Neural progenitor cell (in vitro differentiated cells): Measurements from ENCODE around the gene MOV10L1.

Source experiments
- CTCF ChIP-seq: fragments of 200-600 bp; sonication (generic); IDR thresholded peaks from 2 replicates; pipeline ENCODE4 v1.5.1; 2017; ENCODE audit warnings: antibody characterized with exemption, mild to moderate bottlenecking
- EZH2 ChIP-seq: fragments of 200-600 bp; sonication (generic); IDR thresholded peaks from 2 replicates; pipeline ENCODE4 v1.6.1; 2017; ENCODE audit warnings: antibody characterized with exemption, mild to moderate bottlenecking, moderate library complexity
- EZH2phosphoT487 ChIP-seq: fragments of 200-600 bp; sonication (generic); IDR thresholded peaks from 2 replicates; pipeline ENCODE4 v1.6.1; 2017; ENCODE audit warnings: antibody characterized with exemption

GRCh38 chr22:50162391-50162956 lies 72.7 kb downstream of the MOV10L1 start:
- TF ChIP-seq EZH2 (no peak), CTCF (no peak), EZH2phosphoT487 (no peak)
